ENCODE data around the gene CDYL.

DNA sequence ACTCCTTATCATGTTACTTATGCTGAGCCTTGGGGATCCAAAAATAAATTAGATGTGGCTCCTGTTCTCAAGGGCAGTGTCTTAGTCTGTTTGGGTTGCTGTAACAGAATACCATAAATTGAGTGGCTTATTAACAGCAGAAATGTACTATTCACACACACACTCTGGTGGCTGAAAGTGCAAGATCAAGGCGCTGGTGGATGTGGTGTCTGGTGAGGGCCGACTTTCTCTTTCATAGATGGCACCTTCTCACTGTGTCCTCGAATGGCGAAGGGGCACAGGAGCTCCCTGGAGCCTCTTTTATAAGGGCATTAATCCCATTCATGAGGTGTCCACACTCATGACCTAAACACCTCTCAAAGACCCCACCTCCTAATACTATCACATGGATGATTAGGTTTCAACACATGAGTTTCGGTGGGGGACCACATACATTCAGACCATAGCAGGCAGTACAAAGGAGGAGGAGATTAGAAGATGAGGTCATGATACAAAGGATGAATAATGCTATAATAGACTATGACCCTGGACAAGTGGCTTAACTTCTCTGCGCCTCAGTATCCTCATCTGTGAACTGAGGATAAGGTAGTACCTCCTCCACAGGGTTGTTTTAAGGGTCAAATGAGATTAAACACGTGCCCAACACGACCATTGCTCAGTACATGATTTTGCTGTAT lies 193.5 kb downstream of the CDYL start:
- TF ChIP-seq POLR2A (IDR thresholded peaks at IDR 0.05; ENCODE audit: low read depth, low read length), result no peak
- no peak for TF ChIP-seq TAF1 (IDR thresholded peaks at IDR 0.05; ENCODE audit: borderline replicate concordance, low read depth, low read length)
- TF ChIP-seq POLR2AphosphoS5 (IDR thresholded peaks at IDR 0.05; ENCODE audit: low read depth, low read length), result no peak
